Gastroesophageal sphincter (tissue), 4 donors: ENCODE data around the gene RANBP3L. TPM values are rescaled to one million over a fixed set of nuclear protein-coding genes. Genes with fewer than 3 reads are reported as not detected.
"Not testable (repeated sequence)": the region's sequence is repeated elsewhere in the genome, so short reads cannot be mapped to it uniquely, and the experiment has no call there.

Source experiments
- ATAC-seq: fragments of 150-250 bp; one replicate; pipeline ENCODE4 v1.9.1; 2016; ENCODE audit warnings: mild to moderate bottlenecking, moderate library complexity
- H3K27ac ChIP-seq, 4 donors: fragments of 200-600 bp; sonication (generic) in 3 of 4; 1 replicate in 3 of 4; 2 replicates in 1 of 4; pipeline ENCODE4 v1.5.1; 2016 to 2019
- H3K27me3 ChIP-seq: fragments of 200-600 bp; sonication (generic); one replicate; pipeline ENCODE4 v1.5.1; 2019
- H3K36me3 ChIP-seq, 2 donors: fragments of 200-600 bp; sonication (generic); one replicate each; pipeline ENCODE4 v1.5.1; 2019; ENCODE audit warnings: control low read depth in 1 of 2
- H3K4me1 ChIP-seq, 3 donors: fragments of 200-600 bp; sonication (generic); 1 replicate in 2 of 3; 2 replicates in 1 of 3; pipeline ENCODE4 v1.5.1; 2016 to 2019; ENCODE audit warnings: control low read depth in 2 of 3
- H3K4me3 ChIP-seq, 2 donors: fragments of 200-600 bp; sonication (generic); one replicate each; pipeline ENCODE4 v1.5.1; 2019; ENCODE audit warnings: mild to moderate bottlenecking in 1 of 2, moderate library complexity in 1 of 2
- H3K9me3 ChIP-seq, 3 donors: fragments of 200-600 bp; sonication (generic); one replicate each; pipeline ENCODE4 v1.5.1; 2017 to 2019; ENCODE audit warnings: control low read depth in 2 of 3
- CTCF ChIP-seq, 4 experiments: fragments of 200-600 bp in 2 of 4; fragments of 450-650 bp in 2 of 4; sonication (generic) in 1 of 4; IDR thresholded peaks; one replicate each; pipeline ENCODE4 v1.5.1; 2017 to 2019; ENCODE audit warnings: antibody characterized with exemption in 4 of 4, mild to moderate bottlenecking in 2 of 4, moderate library complexity in 2 of 4
- EP300 ChIP-seq: sonication (generic); formaldehyde crosslinking; IDR thresholded peaks from one replicate; pipeline ENCODE4 v1.6.1; 2017; ENCODE audit warnings: antibody characterized with exemption, mild to moderate bottlenecking
- POLR2A ChIP-seq, 2 donors: fragments of 450-650 bp; IDR thresholded peaks; one replicate each; pipeline ENCODE4 v1.6.1; 2017; ENCODE audit warnings: antibody characterized with exemption in 2 of 2, mild to moderate bottlenecking in 2 of 2, moderate library complexity in 1 of 2
- POLR2AphosphoS5 ChIP-seq: sonication (generic); formaldehyde crosslinking; IDR thresholded peaks from one replicate; pipeline ENCODE4 v1.6.1; 2017; ENCODE audit warnings: antibody characterized with exemption
- WGBS, 2 donors: methylation state at CpG; one replicate each; pipeline ENCODE4 v1.1.5; 2018; ENCODE audit warnings: low coverage in 1 of 2; 5-methylcytosine and 5-hydroxymethylcytosine counted together
- total RNA-seq, 4 donors: library from RNA; depleted of rRNA; stranded (reverse); fragments of >200 nt; gene quantifications; one replicate each; pipeline ENCODE4 v1.1.0, GENCODE V29; 2016

Gene RANBP3L
- total RNA-seq, 4 donors from 2014 or later: 3.4 to 26.0 (median 6.1) TPM

GRCh38 chr5:36205329-36205728, 96.4 kb downstream of the RANBP3L start:
- no peak overlapping the region for H3K4me3 ChIP-seq
- TF ChIP-seq POLR2AphosphoS5: no peak
- TF ChIP-seq EP300: no peak
- no peak for TF ChIP-seq POLR2A (IDR thresholded peaks at IDR 0.05)
- TF ChIP-seq CTCF (IDR thresholded peaks at IDR 0.05): no peak
- 100% methylated on average over 2 of the region's 2 CpGs; no CpG with 5 or more reads in 1 of the 2 donors for WGBS, 2 donors
- H3K9me3 ChIP-seq: no peaks in the 10 kb centered on the region
- H3K36me3 ChIP-seq: peaks cover 3 to 68% of the 10 kb centered on the region in 2 donors
- peaks cover 0 to 7% (median 0%) of the 10 kb centered on the region in 3 donors for H3K4me1 ChIP-seq
- no peaks in the 10 kb centered on the region for H3K27me3 ChIP-seq
- no peak for ATAC-seq
- H3K27ac ChIP-seq: no peak overlapping the region

GRCh38 chr5:36202521-36202961, 99.2 kb downstream of the RANBP3L start:
- no peaks in the 10 kb centered on the region for H3K9me3 ChIP-seq
- peaks cover 3 to 78% of the 10 kb centered on the region in 2 donors for H3K36me3 ChIP-seq
- H3K4me1 ChIP-seq: peaks cover 0 to 7% (median 0%) of the 10 kb centered on the region in 3 donors
- no peak for ATAC-seq
- WGBS, 2 donors: 44 to 86% methylated on average over 1 to 3 of the region's 3 CpGs
- no peak overlapping the region for H3K4me3 ChIP-seq
- no peak overlapping the region for H3K27ac ChIP-seq
- no peaks in the 10 kb centered on the region for H3K27me3 ChIP-seq
- TF ChIP-seq EP300: no peak
- TF ChIP-seq CTCF (IDR thresholded peaks at IDR 0.05): no peak
- TF ChIP-seq POLR2A (IDR thresholded peaks at IDR 0.05): no peak
- no peak for TF ChIP-seq POLR2AphosphoS5

GRCh38 chr5:36200513-36200912, 101.2 kb downstream of the RANBP3L start:
- no peak for TF ChIP-seq EP300
- no peak for TF ChIP-seq CTCF (IDR thresholded peaks at IDR 0.05)
- TF ChIP-seq POLR2AphosphoS5: no peak
- no peak for TF ChIP-seq POLR2A (IDR thresholded peaks at IDR 0.05)
- H3K4me3 ChIP-seq: no peak overlapping the region
- H3K4me1 ChIP-seq: peaks cover 0 to 7% (median 0%) of the 10 kb centered on the region in 3 donors
- WGBS, 2 donors: 94 to 96% methylated on average over 3 to 4 of the region's 4 CpGs
- no peak overlapping the region for H3K27ac ChIP-seq
- H3K36me3 ChIP-seq: peaks cover 11 to 81% of the 10 kb centered on the region in 2 donors
- H3K27me3 ChIP-seq: no peaks in the 10 kb centered on the region
- ATAC-seq: no peak
- H3K9me3 ChIP-seq: no peaks in the 10 kb centered on the region

GRCh38 chr5:36199620-36200019, 102.1 kb downstream of the RANBP3L start:
- peaks cover 17 to 81% of the 10 kb centered on the region in 2 donors for H3K36me3 ChIP-seq
- H3K4me3 ChIP-seq: no peak overlapping the region
- no peaks in the 10 kb centered on the region for H3K9me3 ChIP-seq
- WGBS, 2 donors: 77 to 92% methylated on average over 2 of the region's 2 CpGs
- H3K27ac ChIP-seq: no peak overlapping the region
- peaks cover 0 to 7% (median 0%) of the 10 kb centered on the region in 3 donors for H3K4me1 ChIP-seq
- no peak for ATAC-seq
- TF ChIP-seq POLR2A (IDR thresholded peaks at IDR 0.05) (no peak), POLR2AphosphoS5 (no peak), CTCF (IDR thresholded peaks at IDR 0.05) (no peak), EP300 (no peak)
- no peaks in the 10 kb centered on the region for H3K27me3 ChIP-seq

- 71 to 87% methylated on average over 2 of the region's 3 CpGs for WGBS, 2 donors
- not testable (repeated sequence) for H3K27ac ChIP-seq, H3K4me3 ChIP-seq, H3K9me3 ChIP-seq, H3K4me1 ChIP-seq, ATAC-seq, H3K27me3 ChIP-seq
- H3K36me3 ChIP-seq: peaks cover 17 to 83% of the 10 kb centered on the region in 2 donors
These were observed 102.9 kb downstream of the RANBP3L start for GRCh38 chr5:36198783-36199182.

Other genes with a start within 250 kb of the RANBP3L start
- not detected for gene UGT3A2, start 235.0 kb downstream of the RANBP3L start, total RNA-seq
- gene LMBRD2, start 150.0 kb downstream of the RANBP3L start, total RNA-seq: 10 to 100 TPM in 3 of 4 donors, 1 to 10 TPM in 1; 8.3 to 16.7 (median 13.2) TPM
- gene SKP2, start 149.8 kb downstream of the RANBP3L start, total RNA-seq: 10 to 100 TPM in 3 of 4 donors, 1 to 10 TPM in 1; 8.2 to 11.6 (median 11.4) TPM
- gene NADK2, start 60.0 kb downstream of the RANBP3L start, total RNA-seq: 10 to 100 TPM; 43.5 to 90.6 (median 60.9) TPM